Right lobe of liver (tissue), 6 donors: Measurements from ENCODE around the gene ZNF524. TPM values are rescaled to one million over a fixed set of nuclear protein-coding genes. Genes with fewer than 3 reads are reported as not detected.

Experiments
- ATAC-seq, 4 donors: fragments of 200-7000 bp; cut with Tn5 transposase; one replicate each; pipeline ENCODE4 v1.9.1; 2020; ENCODE audit warnings: mild to moderate bottlenecking in 4 of 4, moderate library complexity in 4 of 4
- DNase-seq, 3 donors: peaks; one replicate each; pipeline ENCODE4 v3.0.0-alpha.2; 2020
- H3K27ac ChIP-seq, 3 donors: fragments of 200-600 bp; one replicate each; pipeline ENCODE4 v1.8.0; 2022
- H3K27me3 ChIP-seq, 2 donors: fragments of 200-600 bp; one replicate each; pipeline ENCODE4 v1.8.0; 2022
- H3K36me3 ChIP-seq, 4 donors: fragments of 200-600 bp; sonication (generic) in 1 of 4; one replicate each; pipeline versions ENCODE4 v1.5.1 to v1.8.0; 2017 to 2022; ENCODE audit warnings: control low read depth in 1 of 4
- H3K4me1 ChIP-seq, 4 donors: fragments of 200-600 bp; sonication (generic) in 1 of 4; one replicate each; pipeline versions ENCODE4 v1.5.1 to v1.8.0; 2017 to 2022; ENCODE audit warnings: control low read depth in 1 of 4
- H3K4me3 ChIP-seq, 3 donors: fragments of 200-600 bp; one replicate each; pipeline ENCODE4 v1.8.0; 2022
- H3K9me3 ChIP-seq, 4 donors: fragments of 200-600 bp; sonication (generic) in 1 of 4; one replicate each; pipeline versions ENCODE4 v1.5.1 to v1.8.0; 2017 to 2022; ENCODE audit warnings: control low read depth in 1 of 4
- POLR2A ChIP-seq: fragments of 450-650 bp; IDR thresholded peaks from one replicate; pipeline ENCODE4 v1.6.1; 2017; ENCODE audit warnings: antibody characterized with exemption, mild to moderate bottlenecking
- WGBS: methylation state at CpG from one replicate; pipeline ENCODE4 v1.1.6; 2018; ENCODE audit warnings: low coverage, low lambda C conversion rate; ENCODE audit not compliant: insufficient coverage; ENCODE audit errors: missing lambda C conversion rate; 5-methylcytosine and 5-hydroxymethylcytosine counted together
- intact Hi-C, 2 donors: fragments of 100-400 bp; cut with DNase I; formaldehyde crosslinking; loops; one replicate each; pipeline versions ENCODE4 v1.11.2 to v1.14.1; 2022
- total RNA-seq, 6 experiments: library from RNA; depleted of rRNA in 2 of 6; stranded (reverse); fragments of >200 nt in 2 of 6; fragmentation: NEBNext Ultra II Directional in 3 of 6; extraction: Animal tissue kit (Norgen Biotek cat#: 25700) in 3 of 6; gene quantifications; one replicate each; pipeline versions ENCODE4 v1.1.0 to v1.2.4, GENCODE V29; 2016 to 2023
- TF ChIP-seq, protein P1 (sequence below), 4 donors: fragments of 200-600 bp in 3 of 4; fragments of 450-650 bp in 1 of 4; IDR thresholded peaks; one replicate each; pipeline versions ENCODE4 v1.5.1 to v1.8.0; 2016 to 2022; ENCODE audit warnings: antibody characterized with exemption in 4 of 4, mild to moderate bottlenecking in 2 of 4
- donor health status: DM: no; HTN: yes; CAD: no.
- donor health status: DM: no; HTN: no; CAD: no.
- donor health status: DM: no; HTN: no; CAD: no.
- donor health status: DM: no; HTN: yes; CAD: no.
- donor health status: DM: no; HTN: yes; CAD: no.

ZNF524 gene
- total RNA-seq, 6 experiments from 2014 or later = 8.2 to 21.0 (median 11.3) TPM

DNA sequence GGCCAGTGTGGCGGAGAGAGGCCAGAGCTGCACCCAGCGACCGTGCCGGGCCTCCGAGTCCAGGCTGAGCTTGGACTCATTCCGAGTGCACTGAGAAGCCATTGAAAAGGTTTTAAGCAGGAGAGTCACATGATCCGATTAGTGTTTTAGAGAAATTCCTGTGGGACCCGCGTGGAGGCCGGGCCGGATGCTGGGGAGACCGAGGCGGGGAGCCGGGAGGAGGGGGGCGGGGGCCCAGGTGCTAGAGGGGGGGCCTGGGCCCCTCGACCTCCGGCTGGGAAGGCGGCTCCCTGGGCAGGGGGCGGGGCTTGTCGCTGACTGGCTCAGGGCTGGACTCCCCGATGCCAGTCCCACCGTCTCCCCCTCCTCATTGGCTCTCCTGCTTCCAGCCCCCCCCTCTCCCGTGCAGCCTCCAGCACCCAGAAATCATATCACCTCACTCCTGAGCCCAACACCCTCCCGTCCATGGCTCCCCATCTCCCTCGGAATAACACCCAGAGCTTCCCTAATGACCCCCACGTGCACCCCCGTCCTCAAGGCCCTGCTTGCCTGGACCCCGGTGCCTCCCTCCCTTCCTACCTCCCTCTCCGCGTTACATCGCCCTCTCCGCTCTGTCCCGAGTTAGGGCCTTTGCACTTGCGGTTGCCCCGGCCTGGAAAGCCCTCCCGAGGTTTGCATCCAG, 14.3 kb upstream of the ZNF524 start:
- ATAC-seq = peak; percentile 12 to 52 (median 31)
- Histone ChIP-seq H3K4me1 (peaks cover 0 to 29% (median 4%) of the 10 kb centered on the region in 4 donors), H3K9me3 (no peaks in the 10 kb centered on the region), H3K4me3 (peak overlapping the region in 1 of 3 donors; percentile 38), H3K27ac (peak overlapping the region in 1 of 3 donors; percentile 18), H3K27me3 (no peaks in the 10 kb centered on the region), H3K36me3 (no peaks in the 10 kb centered on the region)
- intact Hi-C loops = no loop called here
- WGBS = 21% methylated on average over 25 of the region's 36 CpGs
- TF ChIP-seq, protein P1, sequence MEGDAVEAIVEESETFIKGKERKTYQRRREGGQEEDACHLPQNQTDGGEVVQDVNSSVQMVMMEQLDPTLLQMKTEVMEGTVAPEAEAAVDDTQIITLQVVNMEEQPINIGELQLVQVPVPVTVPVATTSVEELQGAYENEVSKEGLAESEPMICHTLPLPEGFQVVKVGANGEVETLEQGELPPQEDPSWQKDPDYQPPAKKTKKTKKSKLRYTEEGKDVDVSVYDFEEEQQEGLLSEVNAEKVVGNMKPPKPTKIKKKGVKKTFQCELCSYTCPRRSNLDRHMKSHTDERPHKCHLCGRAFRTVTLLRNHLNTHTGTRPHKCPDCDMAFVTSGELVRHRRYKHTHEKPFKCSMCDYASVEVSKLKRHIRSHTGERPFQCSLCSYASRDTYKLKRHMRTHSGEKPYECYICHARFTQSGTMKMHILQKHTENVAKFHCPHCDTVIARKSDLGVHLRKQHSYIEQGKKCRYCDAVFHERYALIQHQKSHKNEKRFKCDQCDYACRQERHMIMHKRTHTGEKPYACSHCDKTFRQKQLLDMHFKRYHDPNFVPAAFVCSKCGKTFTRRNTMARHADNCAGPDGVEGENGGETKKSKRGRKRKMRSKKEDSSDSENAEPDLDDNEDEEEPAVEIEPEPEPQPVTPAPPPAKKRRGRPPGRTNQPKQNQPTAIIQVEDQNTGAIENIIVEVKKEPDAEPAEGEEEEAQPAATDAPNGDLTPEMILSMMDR (IDR thresholded peaks at IDR 0.05) = no peak
- TF ChIP-seq POLR2A = no peak
- peak; percentile 65 to 68 (median 67) for DNase-seq

DNA sequence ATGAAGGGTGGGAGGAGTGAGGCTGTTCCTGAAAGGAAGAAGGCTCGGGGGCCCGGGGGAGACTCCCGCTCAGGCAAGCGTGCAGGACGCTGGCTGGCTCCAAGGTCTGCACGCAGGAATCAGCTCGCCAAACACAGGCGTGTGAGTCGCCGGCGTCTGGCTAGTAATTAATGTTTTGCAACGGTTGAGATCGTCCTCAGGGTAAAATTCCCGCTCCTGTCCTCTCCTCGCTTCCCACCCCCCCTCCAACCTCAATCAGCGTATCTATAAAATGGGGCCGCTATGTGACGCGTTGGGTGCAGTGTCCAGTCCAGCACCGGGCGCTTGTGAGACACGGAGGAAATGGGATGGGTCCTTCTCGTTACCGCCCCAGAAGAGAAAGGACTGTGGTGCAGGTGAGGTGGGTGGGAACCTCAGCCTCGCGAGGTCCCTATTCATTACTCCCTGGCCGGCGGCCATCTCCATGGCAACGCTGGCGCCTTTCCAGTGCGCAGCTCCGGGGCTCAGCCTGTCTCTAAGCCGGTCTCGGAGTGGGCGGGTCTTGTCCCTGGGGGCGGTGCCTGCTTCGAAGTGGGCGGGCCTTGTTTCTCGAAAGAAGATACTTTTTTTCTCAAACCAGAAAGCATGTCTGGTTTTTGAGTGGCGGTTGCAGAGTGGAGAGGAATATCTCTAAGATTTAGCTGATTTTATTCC, 13.0 kb upstream of the ZNF524 start:
- no peak overlapping the region for H3K27ac ChIP-seq

GRCh38 chr19:55588738-55589137, 11.3 kb upstream of the ZNF524 start:
- 88% methylated on average over 7 of the region's 8 CpGs for WGBS
- intact Hi-C loops = no loop called here
- no peak for ATAC-seq

More for the DNA sequence above, 13.0 kb upstream of the ZNF524 start:
- H3K4me1 ChIP-seq = peaks cover 0 to 16% (median 4%) of the 10 kb centered on the region in 4 donors
- no peaks in the 10 kb centered on the region for H3K36me3 ChIP-seq
- TF ChIP-seq, protein P1 (IDR thresholded peaks at IDR 0.05) = no peak
- TF ChIP-seq POLR2A = no peak
- peak overlapping the region in 2 of 3 donors; percentile 20 to 22 for H3K4me3 ChIP-seq
- intact Hi-C loops = no loop called here
- no peaks in the 10 kb centered on the region for H3K27me3 ChIP-seq
- DNase-seq = peak; percentile 96 to 97 (median 96)
- WGBS = 6% methylated on average over 19 of the region's 40 CpGs
- peak; percentile 90 to 95 (median 92) for ATAC-seq
- H3K9me3 ChIP-seq = no peaks in the 10 kb centered on the region

GRCh38 chr19:55590109-55590508, 10.0 kb upstream of the ZNF524 start:
- Histone ChIP-seq H3K27me3 (no peaks in the 10 kb centered on the region), H3K36me3 (no peaks in the 10 kb centered on the region), H3K27ac (no peak overlapping the region), H3K4me3 (no peak overlapping the region), H3K9me3 (no peaks in the 10 kb centered on the region), H3K4me1 (peaks cover 0 to 4% (median 0%) of the 10 kb centered on the region in 4 donors)
- TF ChIP-seq, protein P1 (IDR thresholded peaks at IDR 0.05) = no peak
- TF ChIP-seq POLR2A = no peak
- 47% methylated on average over 7 of the region's 7 CpGs for WGBS
- DNase-seq (no peak), ATAC-seq (no peak)
- intact Hi-C loops = no loop called here

More at GRCh38 chr19:55588738-55589137, 11.3 kb upstream of the ZNF524 start:
- Histone ChIP-seq H3K27me3 (no peaks in the 10 kb centered on the region), H3K4me1 (peaks cover 0 to 5% (median under 1%) of the 10 kb centered on the region in 4 donors), H3K9me3 (no peaks in the 10 kb centered on the region), H3K4me3 (no peak overlapping the region), H3K27ac (no peak overlapping the region), H3K36me3 (no peaks in the 10 kb centered on the region)
- no peak for TF ChIP-seq POLR2A
- TF ChIP-seq, protein P1 (IDR thresholded peaks at IDR 0.05) = no peak
- DNase-seq = no peak
